IPS-18c (cell line): Measurements from ENCODE around the gene SDF4.

Experiments
- H3K4me3 ChIP-seq: 2 replicates; pipeline ENCODE4 v1.7.0; 2013; ENCODE audit warnings: low read depth, mild to moderate bottlenecking, low read length, moderate library complexity; ENCODE audit not compliant: insufficient read depth
- H3K9me3 ChIP-seq: one replicate; pipeline ENCODE4 v1.6.1; 2013; ENCODE audit warnings: mild to moderate bottlenecking, low read length, moderate library complexity; ENCODE audit not compliant: control insufficient read depth, insufficient read depth

Gene SDF4

DNA sequence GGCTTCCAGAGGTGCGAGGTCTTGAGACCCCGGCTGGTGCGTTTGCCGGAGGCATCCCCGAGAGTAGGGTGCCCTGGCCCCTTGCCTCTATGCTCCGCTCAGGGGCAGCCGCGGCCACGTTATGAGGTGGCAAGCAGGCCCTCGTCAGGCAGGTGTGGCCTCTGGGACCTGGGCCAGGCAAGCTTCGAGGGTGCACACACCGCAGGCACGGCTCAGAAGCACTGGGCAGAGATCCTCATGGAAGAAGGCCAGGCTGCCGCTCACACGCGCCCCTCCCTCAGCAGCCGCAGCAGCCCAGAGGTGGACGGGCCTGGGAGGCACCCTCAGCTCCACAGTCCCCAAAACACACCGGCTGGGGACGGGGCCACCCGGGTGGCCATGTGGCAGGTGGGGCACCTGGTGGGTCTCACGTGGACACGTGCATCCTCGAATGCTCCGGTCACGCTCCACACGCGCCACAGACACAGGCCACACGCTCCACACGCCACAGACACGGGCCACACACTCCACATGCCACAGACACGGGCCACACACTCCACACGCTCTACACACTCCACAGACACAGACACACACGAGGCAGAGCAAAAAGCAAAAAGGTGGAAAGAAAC is 6.5 kb downstream of the SDF4 start:
- Histone ChIP-seq H3K9me3 (no peaks in the 10 kb centered on the region), H3K4me3 (no peak overlapping the region)

DNA sequence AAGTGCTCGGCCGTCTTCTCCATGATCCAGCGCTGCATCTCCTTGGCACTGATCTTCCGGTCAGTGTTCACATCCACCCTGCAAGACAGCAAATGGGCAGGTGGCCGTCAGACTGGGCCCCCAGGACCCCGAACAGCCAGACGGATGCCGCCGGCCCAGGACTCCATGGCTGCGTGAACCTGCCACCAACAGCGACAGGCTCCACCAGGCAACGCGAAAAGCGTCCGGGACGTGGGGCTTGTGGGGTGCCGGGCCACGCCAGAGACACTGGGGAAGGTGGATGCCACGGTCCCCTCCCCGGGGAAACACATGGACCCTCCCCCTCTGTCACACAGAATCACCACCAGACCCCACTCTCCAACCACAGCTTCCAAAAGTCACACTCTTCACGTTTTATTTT is 7.9 kb downstream of the SDF4 start:
- H3K9me3 ChIP-seq = no peaks in the 10 kb centered on the region
- no peak overlapping the region for H3K4me3 ChIP-seq

- Histone ChIP-seq H3K4me3 (no peak overlapping the region), H3K9me3 (no peaks in the 10 kb centered on the region)
Observed at GRCh38 chr1:1223321-1223720, 8.5 kb downstream of the SDF4 start.

GRCh38 chr1:1222575-1223225 is 9.1 kb downstream of the SDF4 start:
- no peak overlapping the region for H3K4me3 ChIP-seq
- H3K9me3 ChIP-seq = no peaks in the 10 kb centered on the region

DNA sequence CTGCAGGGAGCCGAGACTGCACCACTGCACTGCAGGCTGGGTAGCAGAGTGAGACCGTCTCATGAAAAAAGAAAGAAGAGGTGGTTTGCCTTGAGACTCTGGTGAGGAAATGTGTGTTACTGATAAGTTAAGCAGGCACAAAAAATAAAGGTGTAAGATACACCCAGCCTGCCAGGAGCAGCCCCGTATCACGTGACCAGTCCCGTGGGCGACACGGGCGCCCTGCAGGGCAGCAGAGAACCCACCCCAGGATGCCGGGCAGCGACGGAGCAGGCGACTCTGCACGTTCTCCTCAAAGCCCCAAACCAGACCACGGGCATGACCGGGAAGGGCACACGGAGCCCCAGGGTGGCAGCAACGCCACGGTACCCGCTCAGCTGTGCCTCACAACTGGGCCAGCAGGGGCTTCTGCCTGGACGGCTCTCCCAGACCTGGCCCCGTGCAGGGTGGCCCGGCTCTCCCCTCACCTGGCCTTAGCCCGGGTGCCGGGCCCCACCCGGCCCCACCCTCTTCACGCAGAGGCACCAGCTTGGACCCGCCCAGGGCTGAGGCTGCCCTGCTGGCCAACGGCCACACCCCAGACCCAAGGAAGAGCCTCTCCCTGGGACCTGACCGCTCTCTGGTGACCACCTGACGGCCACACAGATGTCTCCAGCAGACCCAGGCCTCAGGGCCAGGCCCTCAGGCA is 9.8 kb downstream of the SDF4 start:
- no peaks in the 10 kb centered on the region for H3K9me3 ChIP-seq
- no peak overlapping the region for H3K4me3 ChIP-seq

- no peaks in the 10 kb centered on the region for H3K9me3 ChIP-seq
- no peak overlapping the region for H3K4me3 ChIP-seq
Observed at GRCh38 chr1:1220197-1220596, 11.6 kb downstream of the SDF4 start.

- Histone ChIP-seq H3K4me3 (no peak overlapping the region), H3K9me3 (no peaks in the 10 kb centered on the region)
Observed at GRCh38 chr1:1219341-1219740, 12.5 kb downstream of the SDF4 start.

GRCh38 chr1:1218524-1219200 is 13.1 kb downstream of the SDF4 start:
- H3K9me3 ChIP-seq = no peaks in the 10 kb centered on the region
- no peak overlapping the region for H3K4me3 ChIP-seq

DNA sequence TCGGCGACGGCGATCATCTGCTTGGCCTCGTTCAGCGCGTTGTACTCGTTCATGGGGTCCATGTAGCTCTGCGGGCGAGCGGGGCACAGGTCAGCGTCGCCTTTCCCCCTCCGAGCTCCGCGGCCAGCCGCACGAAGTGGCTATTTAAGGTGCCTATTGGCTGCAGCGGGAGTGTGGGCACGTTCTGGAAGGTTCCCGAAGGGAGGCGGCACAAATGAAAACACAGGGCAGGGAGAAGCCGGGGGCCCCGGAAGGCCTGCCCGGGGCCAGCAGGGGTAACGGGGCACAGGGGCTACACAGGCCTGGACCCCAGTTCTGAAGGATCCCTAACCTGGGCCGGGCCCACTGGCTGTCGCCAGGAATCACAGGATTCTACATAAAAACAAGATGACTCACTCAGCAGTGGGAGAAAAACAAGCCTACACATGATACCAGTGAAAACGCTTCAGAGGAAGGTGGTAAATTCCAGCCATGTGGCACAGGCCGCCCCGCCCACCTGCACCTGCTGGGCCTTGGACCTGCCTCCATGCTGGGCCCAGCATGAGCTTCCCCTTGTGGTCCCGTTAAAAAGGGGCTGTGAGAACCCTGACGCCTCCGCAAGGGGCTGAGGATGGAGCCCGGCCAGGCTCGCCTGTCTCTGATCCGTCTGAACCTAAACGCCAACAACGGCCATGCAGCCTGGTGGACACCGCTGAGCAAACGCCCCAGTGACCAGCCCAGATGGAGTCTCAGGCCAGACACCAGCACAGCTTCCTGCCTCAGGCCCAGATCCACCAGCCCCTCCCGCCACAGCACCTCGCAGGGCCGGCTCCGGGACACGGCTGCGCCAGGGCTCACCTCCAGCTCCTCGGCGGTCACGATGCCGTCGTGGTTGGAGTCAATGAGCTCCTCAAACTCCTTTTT is 13.9 kb downstream of the SDF4 start:
- Histone ChIP-seq H3K4me3 (no peak overlapping the region), H3K9me3 (no peaks in the 10 kb centered on the region)

DNA sequence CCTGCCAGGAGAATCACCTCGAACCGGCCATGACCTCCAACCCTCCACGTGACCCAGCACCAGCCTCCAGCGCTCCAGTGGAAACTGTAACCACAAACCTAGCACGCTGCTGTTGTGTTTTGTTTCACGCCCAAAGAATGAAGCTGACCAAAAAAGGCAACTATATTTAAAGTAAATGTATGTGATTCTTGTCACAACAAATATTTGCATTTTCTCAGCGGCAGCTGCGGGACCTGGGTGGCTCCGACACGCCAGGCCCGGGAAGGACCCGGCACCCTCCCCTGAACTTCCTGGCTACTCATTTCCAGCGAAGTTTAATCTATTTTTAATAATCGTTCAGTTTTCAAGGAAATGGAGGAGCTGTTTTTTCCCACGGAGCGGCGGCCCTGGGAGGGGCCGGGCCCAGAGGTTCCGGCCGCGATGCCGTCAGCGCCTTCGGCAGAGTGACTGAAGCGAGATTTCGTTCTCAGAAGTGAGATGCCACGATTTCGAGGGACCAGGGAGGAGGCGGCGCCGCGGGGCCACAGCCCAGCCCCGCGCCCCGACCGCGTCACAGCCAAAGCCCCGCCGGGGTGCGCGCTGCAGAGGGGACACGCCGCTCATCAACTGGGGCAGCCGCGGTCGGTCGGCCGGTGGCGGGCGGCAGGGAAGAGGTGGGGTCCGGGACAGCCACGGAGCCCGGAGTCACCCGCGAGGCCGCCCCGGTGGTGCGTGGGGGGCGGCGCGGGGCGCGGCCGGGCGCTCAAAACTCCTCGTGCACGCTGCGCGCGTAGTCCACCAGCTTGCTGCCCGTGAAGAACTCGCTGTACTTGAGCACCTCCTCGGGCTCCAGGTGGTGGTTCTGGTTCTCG is 14.8 kb downstream of the SDF4 start:
- no peak overlapping the region for H3K4me3 ChIP-seq
- H3K9me3 ChIP-seq = no peaks in the 10 kb centered on the region

GRCh38 chr1:1215881-1216605 is 15.8 kb downstream of the SDF4 start:
- Histone ChIP-seq H3K4me3 (no peak overlapping the region), H3K9me3 (no peaks in the 10 kb centered on the region)

GRCh38 chr1:1215080-1215676 is 16.6 kb downstream of the SDF4 start:
- H3K4me3 ChIP-seq = no peak overlapping the region
- no peaks in the 10 kb centered on the region for H3K9me3 ChIP-seq

DNA sequence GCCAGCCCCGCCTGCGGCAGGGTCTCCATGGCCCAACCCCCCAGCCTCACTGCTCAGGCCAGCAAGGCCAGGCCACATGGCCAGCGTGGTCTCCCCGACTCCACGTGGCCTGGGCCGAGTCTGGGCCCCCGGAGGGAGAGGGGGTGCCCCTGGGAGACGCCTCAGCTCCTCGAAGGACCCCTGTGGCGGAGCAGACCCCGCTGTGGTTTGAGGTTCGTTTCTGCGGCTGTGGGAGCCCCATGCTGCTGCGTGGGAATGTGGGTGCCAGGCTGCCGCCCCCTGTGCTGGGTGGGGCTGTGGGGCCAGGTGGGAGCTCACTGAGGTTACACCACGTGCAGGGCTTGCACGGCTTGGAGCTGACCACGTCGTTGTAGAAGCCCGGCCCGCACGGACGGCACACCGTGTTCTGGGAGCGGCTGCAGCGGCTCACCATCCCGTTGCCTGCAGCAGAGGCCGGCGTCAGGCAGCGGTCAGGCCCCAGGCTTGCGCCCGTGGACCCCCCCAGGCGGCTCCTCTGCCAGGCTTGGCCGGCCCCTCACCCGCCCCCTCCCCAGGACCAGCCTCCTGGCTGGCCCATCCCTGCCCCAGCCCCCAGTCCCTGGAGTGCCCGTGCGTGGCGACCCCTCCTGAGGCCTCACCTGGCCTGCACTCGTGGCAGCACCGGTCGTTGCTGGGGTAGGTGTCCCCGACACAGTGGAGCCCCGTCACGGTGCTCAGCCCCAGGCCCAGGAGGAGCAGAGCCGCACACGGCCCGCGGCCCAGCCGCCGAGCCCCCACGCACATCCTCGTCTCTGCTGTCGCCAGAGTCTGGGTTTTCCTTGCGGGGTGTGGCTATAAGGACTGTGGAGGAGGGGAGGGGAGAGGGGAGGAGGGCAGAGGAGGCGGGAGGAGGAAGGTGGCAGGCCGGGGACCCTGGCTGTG is 18.2 kb downstream of the SDF4 start, which contains the start of gene TNFRSF4:
TSS of gene TNFRSF4 (minus strand) at position 809 of the 921 bp plus-strand sequence. CDS start at position 783, 26 bp downstream.
- Histone ChIP-seq H3K9me3 (no peaks in the 10 kb centered on the region), H3K4me3 (no peak within 1 kb of the TSS)

DNA sequence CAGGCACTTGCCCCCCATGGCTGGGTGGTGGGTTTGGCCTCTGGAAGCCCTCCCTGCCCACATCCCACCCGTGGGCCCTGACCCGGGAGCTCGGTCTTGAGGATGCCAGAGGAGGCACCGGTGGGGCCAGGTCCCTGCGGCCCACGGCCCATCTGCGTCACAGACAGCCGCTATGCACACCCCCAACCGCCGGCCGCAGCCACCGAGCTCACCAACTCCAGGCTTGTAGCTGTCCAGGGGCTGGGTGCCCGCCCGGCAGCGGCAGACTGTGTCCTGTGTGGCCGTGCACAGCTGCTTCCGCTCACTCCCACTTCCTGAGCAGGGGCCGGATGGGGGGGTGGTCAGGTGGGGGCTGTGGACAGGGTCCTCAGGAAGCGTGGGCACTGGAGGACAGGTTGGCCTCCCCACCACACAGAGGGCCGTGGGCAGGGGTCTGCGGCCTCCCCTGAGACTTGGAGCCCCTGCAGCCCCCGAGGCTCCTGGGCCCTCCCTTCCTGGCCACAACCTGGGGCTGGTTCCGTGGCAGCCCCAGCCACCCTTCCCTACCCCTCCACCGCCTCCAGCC is 18.9 kb downstream of the SDF4 start:
- Histone ChIP-seq H3K9me3 (no peaks in the 10 kb centered on the region), H3K4me3 (no peak overlapping the region)
